Sigmoid colon (tissue), 4 donors: ENCODE data around the gene CBFA2T3.

Source experiments
- CTCF ChIP-seq, 4 experiments: fragments of 450-650 bp in 3 of 4; fragments of 200-600 bp in 1 of 4; IDR thresholded peaks; one replicate each; pipeline ENCODE4 v1.5.1; 2016 to 2019; ENCODE audit warnings: antibody characterized with exemption in 4 of 4, mild to moderate bottlenecking in 3 of 4, moderate library complexity in 2 of 4
- EP300 ChIP-seq, 4 donors: sonication (generic); formaldehyde crosslinking; IDR thresholded peaks; one replicate each; pipeline ENCODE4 v1.6.1; 2017; ENCODE audit warnings: antibody characterized with exemption in 4 of 4
- POLR2A ChIP-seq, 2 donors: fragments of 450-650 bp; IDR thresholded peaks; one replicate each; pipeline ENCODE4 v1.6.1; 2016; ENCODE audit warnings: antibody characterized with exemption in 2 of 2, mild to moderate bottlenecking in 2 of 2, moderate library complexity in 2 of 2
- POLR2AphosphoS5 ChIP-seq, 4 donors: sonication (generic); formaldehyde crosslinking; IDR thresholded peaks; one replicate each; pipeline ENCODE4 v1.6.1; 2017; ENCODE audit warnings: antibody characterized with exemption in 4 of 4

- TF ChIP-seq POLR2A (IDR thresholded peaks at IDR 0.05) (no peak), CTCF (IDR thresholded peaks at IDR 0.05) (no peak), EP300 (IDR thresholded peaks at IDR 0.05) (no peak), POLR2AphosphoS5 (IDR thresholded peaks at IDR 0.05) (no peak)
These were observed 81.7 kb downstream of the CBFA2T3 start for GRCh38 chr16:88895335-88895734.
